HCT116 (cell line): ENCODE data around the gene UNC45A. TPM values are rescaled to one million over a fixed set of nuclear protein-coding genes. Genes with fewer than 3 reads are reported as not detected.

Source experiments
- ATAC-seq: fragments of 200-7000 bp; cut with Tn5 transposase; 2 replicates; pipeline ENCODE4 v1.9.1; 2020; ENCODE audit warnings: mild to moderate bottlenecking, moderate library complexity
- BruUV-seq: library from RNA; stranded (reverse); fragments of 400-500 nt; replicated peaks from 2 replicates; lab custom pipeline; 2021; lab: Mats Ljungman, UMichigan
- CTCF ChIA-PET: fragments of 300-600 bp; sonication (Branson Sonifier 250); formaldehyde crosslinking; loops from one replicate; lab custom pipeline; 2021; ENCODE audit warnings: antibody characterized with exemption; lab: Charles Lee
- POLR2A ChIA-PET: fragments of 300-600, 350-600 bp; sonication (Branson Sonifier 250); formaldehyde crosslinking; loops from one replicate; lab custom pipeline; 2021; ENCODE audit warnings: antibody characterized with exemption; lab: Charles Lee
- RAD21 ChIA-PET, 2 experiments: fragments of 300-600 bp; sonication (Branson Sonifier 250); formaldehyde crosslinking; loops; one replicate each; lab custom pipeline; 2023; ENCODE audit warnings: low total read pairs in 2 of 2; ENCODE audit not compliant: uncharacterized antibody in 2 of 2, unreplicated experiment in 2 of 2, low non-redundant PET in 1 of 2; lab: Charles Lee
- DNase-seq: peaks from one replicate; pipeline ENCODE4 v3.0.0-alpha.2; 2010; ENCODE audit warnings: low read depth, low spot score
- H2AFZ ChIP-seq: fragments of 200-600 bp; shearing (Covaris generic), sonication (generic); 2 replicates; pipeline ENCODE4 v1.6.1; 2017; ENCODE audit warnings: low read depth, mixed run types, mixed read lengths, antibody characterized with exemption, low read length; ENCODE audit not compliant: poor library complexity, severe bottlenecking
- H3K27ac ChIP-seq: 2 replicates; pipeline ENCODE4 v1.5.1; 2012; ENCODE audit warnings: low read depth, low read length
- H3K27me3 ChIP-seq: fragments of 200-600 bp; sonication (generic); 2 replicates; pipeline ENCODE4 v1.6.1; 2016; ENCODE audit warnings: mixed run types, low read length, mixed read lengths; ENCODE audit not compliant: insufficient read depth
- H3K36me3 ChIP-seq, 2 experiments: fragments of 200-500 bp in 1 of 2; fragments of 200-600 bp in 1 of 2; sonication (Bioruptor generic) in 1 of 2; sonication (generic) in 1 of 2; 2 replicates each; pipeline versions ENCODE4 v1.5.1 to v1.6.1; 2014 to 2016; ENCODE audit warnings: low read length in 2 of 2, inconsistent platforms in 1 of 2, mixed read lengths in 1 of 2, mixed run types in 1 of 2; ENCODE audit not compliant: insufficient read depth in 2 of 2, control insufficient read depth in 1 of 2
- H3K4me1 ChIP-seq, 2 experiments: fragments of 200-600 bp in 1 of 2; sonication (generic) in 1 of 2; 2 replicates each; pipeline versions ENCODE4 v1.5.1 to v1.6.1; 2012 to 2017; ENCODE audit warnings: low read length in 2 of 2, inconsistent platforms in 1 of 2, mild to moderate bottlenecking in 1 of 2, mixed read lengths in 1 of 2, mixed run types in 1 of 2, moderate library complexity in 1 of 2; ENCODE audit not compliant: insufficient read depth in 2 of 2, control insufficient read depth in 1 of 2
- H3K4me2 ChIP-seq: fragments of 200-600 bp; sonication (generic); 2 replicates; pipeline ENCODE4 v1.6.1; 2017; ENCODE audit warnings: mixed run types, low read length, mixed read lengths
- H3K4me3 ChIP-seq, 2 experiments: fragments of 200-600 bp in 1 of 2; sonication (generic) in 1 of 2; replicated peaks in 1 of 2; 2 replicates each; pipeline ENCODE4 v1.5.1; 2011 to 2016; ENCODE audit warnings: low read length in 2 of 2, control low read depth in 1 of 2, low read depth in 1 of 2, mild to moderate bottlenecking in 1 of 2, mixed read lengths in 1 of 2, mixed run types in 1 of 2
- H3K79me2 ChIP-seq: fragments of 200-600 bp; sonication (generic); 2 replicates; pipeline ENCODE4 v1.6.1; 2017; ENCODE audit warnings: mild to moderate bottlenecking, mixed run types, low read length, moderate library complexity, mixed read lengths; ENCODE audit not compliant: insufficient read depth
- H3K9ac ChIP-seq: fragments of 200-600 bp; sonication (generic); 2 replicates; pipeline ENCODE4 v1.6.1; 2016; ENCODE audit warnings: low read length, mixed read lengths
- H3K9me2 ChIP-seq: fragments of 200-600 bp; sonication (generic), shearing (Covaris generic); 2 replicates; pipeline ENCODE4 v1.6.1; 2017; ENCODE audit warnings: mixed run types, mild to moderate bottlenecking, moderate library complexity; ENCODE audit not compliant: insufficient read depth
- H3K9me3 ChIP-seq, 2 experiments: fragments of 200-500 bp in 1 of 2; fragments of 200-600 bp in 1 of 2; sonication (Bioruptor generic) in 1 of 2; sonication (generic) in 1 of 2; 2 replicates each; pipeline ENCODE4 v1.6.1; 2014 to 2017; ENCODE audit warnings: low read length in 2 of 2, mixed read lengths in 2 of 2, inconsistent platforms in 1 of 2, low read depth in 1 of 2, mild to moderate bottlenecking in 1 of 2, mixed run types in 1 of 2, moderate library complexity in 1 of 2; ENCODE audit not compliant: control insufficient read depth in 1 of 2, insufficient read depth in 1 of 2
- H4K20me1 ChIP-seq: fragments of 200-600 bp; sonication (generic), shearing (Covaris generic); 2 replicates; pipeline ENCODE4 v1.6.1; 2017; ENCODE audit warnings: mixed run types, mild to moderate bottlenecking, moderate library complexity; ENCODE audit not compliant: insufficient read depth
- CBX3 ChIP-seq: IDR thresholded peaks from 2 replicates; pipeline ENCODE4 v1.6.1; 2012; ENCODE audit warnings: low read depth
- CTCF ChIP-seq, 3 experiments: fragments of 200-600 bp in 1 of 3; sonication (generic) in 1 of 3; IDR thresholded peaks in 2 of 3; conservative IDR thresholded peaks in 1 of 3; 2 replicates each; pipeline ENCODE4 v1.5.1; 2012 to 2017; ENCODE audit warnings: low read depth in 2 of 3, low read length in 2 of 3, antibody characterized with exemption in 1 of 3, borderline replicate concordance in 1 of 3, control low read depth in 1 of 3, mild to moderate bottlenecking in 1 of 3, mixed read lengths in 1 of 3, mixed run types in 1 of 3, moderate library complexity in 1 of 3; ENCODE audit not compliant: insufficient read depth in 1 of 3
- EGR1 ChIP-seq: IDR thresholded peaks from 2 replicates; pipeline ENCODE4 v1.6.1; 2012; ENCODE audit warnings: low read depth
- FOSL1 ChIP-seq: IDR thresholded peaks from 2 replicates; pipeline ENCODE4 v1.6.1; 2012; ENCODE audit warnings: low read depth
- TCF7L2 ChIP-seq: IDR thresholded peaks from 2 replicates; pipeline ENCODE4 v1.7.0; 2011; ENCODE audit warnings: borderline replicate concordance, inconsistent platforms; ENCODE audit not compliant: insufficient read depth, insufficient read length; ENCODE audit errors: extremely low read depth
- YY1 ChIP-seq: IDR thresholded peaks from 2 replicates; pipeline ENCODE4 v1.6.1; 2011; ENCODE audit warnings: low read length, low read depth, moderate library complexity, mild to moderate bottlenecking; ENCODE audit not compliant: insufficient replicate concordance; ENCODE audit errors: extremely low read depth
- intact Hi-C: fragments of 100-400 bp; cut with micrococcal nuclease; formaldehyde crosslinking; loops from 2 replicates; pipeline ENCODE4 v1.10.0; 2022
- total RNA-seq: library from RNA; stranded (reverse); gene quantifications from one replicate; pipeline ENCODE4 v1.2.1, GENCODE V29; 2021; ENCODE audit not compliant: unreplicated experiment

UNC45A gene
- total RNA-seq, 1 experiment from 2014 or later, result 95.4 TPM

GRCh38 chr15:90955624-90956273, 20.7 kb downstream of the UNC45A start:
- peaks cover 5 to 13% of the 10 kb centered on the region in 2 experiments; a peak in 3 of 4 replicates for H3K36me3 ChIP-seq
- no peak for TF ChIP-seq CTCF (IDR thresholded peaks at IDR 0.05 in 2 of 3, conservative IDR thresholded peaks at IDR 0.05 in 1 of 3; ENCODE audit: borderline replicate concordance in 1 of 3, insufficient read depth in 1 of 3, low read depth in 2 of 3, low read length in 2 of 3)
- no peak for TF ChIP-seq CBX3
- no peak for TF ChIP-seq YY1
- no peak for TF ChIP-seq FOSL1
- TF ChIP-seq EGR1, result no peak
- TF ChIP-seq TCF7L2, result peak; percentile 13
- TF ChIP-seq, all 23 proteins: peak for 1
- Histone ChIP-seq H3K4me2 (peak overlapping the region; percentile 93), H3K9me2 (no peaks in the 10 kb centered on the region), H3K4me1 (peaks cover 11 to 23% of the 10 kb centered on the region in 2 experiments), H3K9ac (peak overlapping the region; percentile 97), H3K79me2 (peaks cover 24% of the 10 kb centered on the region), H3K9me3 (no peaks in the 10 kb centered on the region), H4K20me1 (no peaks in the 10 kb centered on the region), H2AFZ (no peak overlapping the region), H3K27me3 (no peaks in the 10 kb centered on the region), H3K27ac (peak overlapping the region; percentile 97), H3K4me3 (peak overlapping the region; percentile 71 to 75)
- RAD21 ChIA-PET, result interaction anchor here in 1 of 2 experiments (1.1 to 1.6 kb wide), 2 partner anchors 23 to 77 kb away, joined by 3 read pairs; partner anchors contain the start of gene HDDC3
- BruUV-seq, result TSS peak; percentile 68
- POLR2A ChIA-PET, result no interaction called here
- ATAC-seq, result no peak
- DNase-seq, result no peak
- intact Hi-C loops, result loop anchor here (2.0 kb wide), 1 partner anchor 21 kb away; the partner anchor contains the start of gene UNC45A
- CTCF ChIA-PET, result interaction anchor here (1.3 to 4.0 kb wide), 2 partner anchors 22 to 63 kb away, joined by 4 to 35 read pairs; partner anchors contain the start of genes HDDC3 and UNC45A
